ENCODE results near the gene ITPR3. TPM values are rescaled to one million over a fixed set of nuclear protein-coding genes. Genes with fewer than 3 reads are reported as not detected.

Gene ITPR3
- total and polyA plus RNA-seq, 2 of the 13 experiments (the other 11 are each of a cell fraction or from before 2014, with no cell fraction given) = 3.8 to 21.4 TPM

- Histone ChIP-seq H4K20me1 (ENCODE audit: insufficient read depth, low read length) (no peaks in the 10 kb centered on the region), H3K9me3 (ENCODE audit: low read length) (no peaks in the 10 kb centered on the region), H3K36me3 (replicated peaks in 1 of 2; ENCODE audit: control insufficient read depth in 1 of 2, insufficient read depth in 2 of 2, low read length in 2 of 2) (peaks cover 0 to 5% of the 10 kb centered on the region in 2 experiments; a peak in 3 of 5 replicates), H3K4me1 (ENCODE audit: insufficient read depth, low read length) (peaks cover 61% of the 10 kb centered on the region), H3K4me3 (replicated peaks in 1 of 3; ENCODE audit: insufficient read depth in 1 of 3, low read depth in 2 of 3, low read length in 3 of 3) (no peak overlapping the region), H3K27ac (ENCODE audit: extremely low read length, insufficient read depth, low read length) (no peak overlapping the region), H3K79me2 (ENCODE audit: insufficient read depth, low read length) (peaks cover 14% of the 10 kb centered on the region), H3K4me2 (ENCODE audit: low read depth, low read length) (no peak overlapping the region), H2AFZ (ENCODE audit: low read length) (no peak overlapping the region), H3K9ac (ENCODE audit: insufficient read depth, low read depth, low read length) (no peak overlapping the region), H3K27me3 (ENCODE audit: control insufficient read depth in 1 of 2, insufficient read depth in 2 of 2, low read length in 2 of 2) (peaks cover 0 to 5% of the 10 kb centered on the region in 2 experiments; a peak in 1 of 5 replicates)
- CTCF ChIA-PET (ENCODE audit: low intra/inter-chr PET ratio, low total read pairs) = interaction anchor here (1.7 kb wide), 1 partner anchor 48 kb away, joined by 9 read pairs; no protein-coding TSS in a partner anchor
- POLR2A ChIA-PET = no interaction called here
- 43% methylated on average over 7 of the region's 7 CpGs for WGBS (ENCODE audit: low lambda C conversion rate)
- intact Hi-C loops (cut with micrococcal nuclease; ENCODE audit: unreplicated experiment) = no loop called here
- FAIRE-seq (no peak), DNase-seq (ENCODE audit: low spot score) (peak; percentile 45), ATAC-seq (peak; percentile 56)
- BruUV-seq (replicated peaks) = no TSS peak
- in situ Hi-C loops (cut with HindIII; ENCODE audit: extremely low pct_ligation_motif_present, low pct_unique_long_range_greater_than_20kb) = loop anchor here (5.0 kb wide), 1 partner anchor 48 kb away; no protein-coding TSS in a partner anchor
- TF ChIP-seq ZNF775 (CRISPR knock-in tag; IDR thresholded peaks at IDR 0.05; ENCODE audit: borderline replicate concordance) (no peak), RFX5 (IDR thresholded peaks at IDR 0.05; ENCODE audit: low read depth, low read length) (no peak), ZNF569 (CRISPR knock-in tag; IDR thresholded peaks at IDR 0.05; ENCODE audit: borderline replicate concordance) (no peak), SMC3 (IDR thresholded peaks at IDR 0.05; ENCODE audit: low read length) (no peak), ATM (IDR thresholded peaks at IDR 0.05; ENCODE audit: borderline replicate concordance) (no peak), ERF (CRISPR knock-in tag; IDR thresholded peaks at IDR 0.05) (no peak), ZBTB34 (CRISPR knock-in tag; IDR thresholded peaks at IDR 0.05) (no peak), ZEB1 (IDR thresholded peaks at IDR 0.05; ENCODE audit: insufficient replicate concordance, low read depth) (no peak), HNF4G (IDR thresholded peaks at IDR 0.05; ENCODE audit: borderline replicate concordance, low read depth, low read length) (0 out of 2 replicates have a peak, but pooled peaks have one; percentile 45), HNF4G (CRISPR knock-in tag; IDR thresholded peaks at IDR 0.05; ENCODE audit: borderline replicate concordance, low read depth) (no peak), ZNF44 (CRISPR knock-in tag; IDR thresholded peaks at IDR 0.05) (no peak), ZNF331 (CRISPR knock-in tag; IDR thresholded peaks at IDR 0.05) (no peak), STAG1 (CRISPR knock-in tag; IDR thresholded peaks at IDR 0.05) (peak; percentile 27; the same call in 1 of the 2 replicates), ZNF350 (CRISPR knock-in tag; IDR thresholded peaks at IDR 0.05; ENCODE audit: borderline replicate concordance, low read depth) (no peak), CTCF (CRISPR knock-in tag; IDR thresholded peaks at IDR 0.05) (peak; percentile 51), SRF (IDR thresholded peaks at IDR 0.05; ENCODE audit: low read depth, low read length) (no peak), SALL1 (CRISPR knock-in tag; IDR thresholded peaks at IDR 0.05) (peak; percentile 36), ZNF550 (CRISPR knock-in tag; IDR thresholded peaks at IDR 0.05; ENCODE audit: borderline replicate concordance) (no peak), LCORL (IDR thresholded peaks at IDR 0.05) (no peak), LCORL (CRISPR knock-in tag; IDR thresholded peaks at IDR 0.05) (0 out of 2 replicates have a peak, but pooled peaks have one; percentile 24), PTBP1 (IDR thresholded peaks at IDR 0.05; ENCODE audit: low read depth, low read length, poor library complexity, severe bottlenecking) (no peak), MAX (IDR thresholded peaks at IDR 0.05) (no peak), MXD1 (CRISPR knock-in tag; IDR thresholded peaks at IDR 0.05) (no peak)
Measured at GRCh38 chr6:33714385-33715040, 93.4 kb downstream of the ITPR3 start.

All from HepG2 (cell line).